Trophoblast cell (in vitro differentiated cells and primary cell): ENCODE results near the gene NEUROD2.

ENCODE experiments used
- DNase-seq, 2 donors: peaks; one replicate each; pipeline ENCODE4 v3.0.0-alpha.2; 2016
- H2AFZ ChIP-seq: 2 replicates; pipeline ENCODE4 v1.6.1; 2013; ENCODE audit warnings: low read length, moderate library complexity, mild to moderate bottlenecking; ENCODE audit not compliant: insufficient read depth, poor library complexity
- H2AK5ac ChIP-seq: 2 replicates; pipeline ENCODE4 v1.6.1; 2013; ENCODE audit warnings: mild to moderate bottlenecking, low read length
- H2BK120ac ChIP-seq: 2 replicates; pipeline ENCODE4 v1.6.1; 2013; ENCODE audit warnings: low read length, mild to moderate bottlenecking, moderate library complexity; ENCODE audit not compliant: insufficient read depth, poor library complexity
- H2BK12ac ChIP-seq: 2 replicates; pipeline ENCODE4 v1.6.1; 2013; ENCODE audit warnings: mild to moderate bottlenecking, low read length, moderate library complexity
- H2BK5ac ChIP-seq: 2 replicates; pipeline ENCODE4 v1.6.1; 2013; ENCODE audit warnings: low read length, low read depth, moderate library complexity, mild to moderate bottlenecking; ENCODE audit not compliant: poor library complexity
- H3K14ac ChIP-seq: 2 replicates; pipeline ENCODE4 v1.6.1; 2013; ENCODE audit warnings: mild to moderate bottlenecking, low read length
- H3K18ac ChIP-seq: 2 replicates; pipeline ENCODE4 v1.6.1; 2013; ENCODE audit warnings: mild to moderate bottlenecking, low read length
- H3K23ac ChIP-seq: 2 replicates; pipeline ENCODE4 v1.6.1; 2013; ENCODE audit warnings: low read length
- H3K27ac ChIP-seq: 2 replicates; pipeline ENCODE4 v1.5.1; 2013; ENCODE audit warnings: low read depth, mild to moderate bottlenecking, inconsistent platforms, low read length, moderate library complexity
- H3K27me3 ChIP-seq: 2 replicates; pipeline ENCODE4 v1.6.1; 2013; ENCODE audit warnings: inconsistent platforms, mild to moderate bottlenecking, low read length, moderate library complexity; ENCODE audit not compliant: insufficient read depth
- H3K36me3 ChIP-seq, 2 experiments: 1 replicate in 1 of 2; 2 replicates in 1 of 2; pipeline ENCODE4 v1.6.1; 2013; ENCODE audit warnings: low read length in 2 of 2, mild to moderate bottlenecking in 2 of 2, moderate library complexity in 1 of 2; ENCODE audit not compliant: insufficient read depth in 2 of 2, control insufficient read depth in 1 of 2
- H3K4ac ChIP-seq: 2 replicates; pipeline ENCODE4 v1.6.1; 2013; ENCODE audit warnings: low read depth, mild to moderate bottlenecking, low read length, moderate library complexity
- H3K4me1 ChIP-seq, 2 experiments: 1 replicate in 1 of 2; 2 replicates in 1 of 2; pipeline ENCODE4 v1.6.1; 2013; ENCODE audit warnings: low read length in 2 of 2, mild to moderate bottlenecking in 2 of 2, moderate library complexity in 1 of 2; ENCODE audit not compliant: insufficient read depth in 2 of 2, control insufficient read depth in 1 of 2
- H3K4me2 ChIP-seq: 2 replicates; pipeline ENCODE4 v1.6.1; 2013; ENCODE audit warnings: inconsistent platforms, mild to moderate bottlenecking, low read length, moderate library complexity
- H3K4me3 ChIP-seq: 2 replicates; pipeline ENCODE4 v1.5.1; 2013; ENCODE audit warnings: mild to moderate bottlenecking, low read depth, low read length, inconsistent platforms
- H3K79me1 ChIP-seq: one replicate; pipeline ENCODE4 v1.6.1; 2013; ENCODE audit warnings: low read length
- H3K79me2 ChIP-seq: 2 replicates; pipeline ENCODE4 v1.6.1; 2013; ENCODE audit warnings: low read length, mild to moderate bottlenecking; ENCODE audit not compliant: control insufficient read depth, insufficient read depth, poor library complexity
- H3K9ac ChIP-seq: 2 replicates; pipeline ENCODE4 v1.6.1; 2013; ENCODE audit warnings: mild to moderate bottlenecking, low read length
- H3K9me3 ChIP-seq: 2 replicates; pipeline ENCODE4 v1.6.1; 2013; ENCODE audit warnings: low read depth, mild to moderate bottlenecking, control low read depth, inconsistent platforms, low read length; ENCODE audit not compliant: insufficient read depth
- H4K12ac ChIP-seq: 2 replicates; pipeline ENCODE4 v1.6.1; 2013; ENCODE audit warnings: low read depth, mild to moderate bottlenecking, low read length, moderate library complexity
- H4K8ac ChIP-seq: 2 replicates; pipeline ENCODE4 v1.6.1; 2013; ENCODE audit warnings: low read depth, mild to moderate bottlenecking, low read length, moderate library complexity
- H4K91ac ChIP-seq: one replicate; pipeline ENCODE4 v1.6.1; 2013; ENCODE audit warnings: low read depth, mild to moderate bottlenecking, low read length, moderate library complexity
- WGBS: extraction: QIAGEN DNeasy Blood & Tissue Kit; methylation state at CpG from one replicate; pipeline ENCODE4 v1.1.7; 2013; ENCODE audit warnings: missing lambda C conversion rate; ENCODE audit not compliant: insufficient read length, insufficient coverage; ENCODE audit errors: extremely low coverage; 5-methylcytosine and 5-hydroxymethylcytosine counted together

NEUROD2 gene

DNA sequence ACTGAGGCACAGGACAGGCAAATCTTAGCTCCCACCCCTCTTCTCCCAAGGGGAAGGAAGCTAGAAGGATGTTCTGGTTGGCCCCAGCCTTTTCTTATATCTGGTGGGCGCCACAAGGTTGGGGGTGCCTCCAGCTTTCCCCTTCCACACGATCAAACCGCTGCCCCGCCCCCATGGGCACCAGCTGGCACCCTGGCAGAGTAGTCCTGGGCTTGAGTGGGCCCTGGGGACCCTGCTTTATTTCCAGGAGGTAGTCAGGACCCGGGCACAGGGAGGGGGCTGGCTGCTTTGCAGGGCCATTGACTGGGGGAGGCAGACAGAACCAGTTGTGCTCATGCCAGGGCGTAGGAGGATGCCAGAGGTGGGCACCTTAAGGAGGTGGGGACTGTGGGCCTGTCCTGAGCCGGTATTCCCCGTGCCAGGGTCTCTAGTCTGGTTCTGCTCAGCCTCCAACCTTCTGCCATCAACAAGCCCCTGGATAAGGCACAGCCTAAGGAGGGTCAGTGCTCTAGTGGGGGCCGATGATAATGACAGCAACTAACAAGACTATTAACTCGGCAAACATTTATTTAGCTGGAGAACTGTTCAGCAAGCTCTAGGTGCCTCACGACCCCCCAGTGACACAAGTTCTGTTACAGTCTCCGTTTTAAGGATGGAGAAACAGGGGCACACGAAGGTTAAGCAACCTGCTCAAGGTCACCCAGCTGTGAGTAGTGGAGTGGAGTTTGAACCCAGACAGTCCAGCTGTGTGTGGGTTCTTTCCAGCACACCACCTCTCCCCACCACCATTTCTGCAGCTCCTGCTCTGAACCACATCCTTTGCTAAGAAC lies 11.5 kb upstream of the NEUROD2 start:
- no peak overlapping the region for H3K4me2 ChIP-seq
- peaks cover 43% of the 10 kb centered on the region for H3K27me3 ChIP-seq
- H3K14ac ChIP-seq = no peak overlapping the region

GRCh38 chr17:39618246-39618913 lies 10.7 kb upstream of the NEUROD2 start:
- H4K8ac ChIP-seq = no peak overlapping the region
- H3K79me1 ChIP-seq = no peaks in the 10 kb centered on the region
- H2BK12ac ChIP-seq = no peak overlapping the region
- H3K9me3 ChIP-seq = peaks cover 6% of the 10 kb centered on the region
- H4K12ac ChIP-seq = no peak overlapping the region
- H3K4me1 ChIP-seq = peaks cover 2 to 3% of the 10 kb centered on the region in 2 experiments
- H3K9ac ChIP-seq = no peak overlapping the region
- peaks cover 47% of the 10 kb centered on the region for H3K27me3 ChIP-seq
- no peak overlapping the region for H4K91ac ChIP-seq
- H2BK5ac ChIP-seq = no peak overlapping the region
- no peaks in the 10 kb centered on the region for H3K79me2 ChIP-seq
- H2AK5ac ChIP-seq = no peak overlapping the region
- H3K4me2 ChIP-seq = peak overlapping the region; percentile 76
- H3K36me3 ChIP-seq = no peaks in the 10 kb centered on the region
- H3K4me3 ChIP-seq = no peak overlapping the region
- H2AFZ ChIP-seq = no peak overlapping the region
- no CpG with 5 or more reads among the region's 33 CpGs for WGBS
- H3K23ac ChIP-seq = no peak overlapping the region
- DNase-seq = peak in 1 of 2 donors; percentile 24
- H2BK120ac ChIP-seq = no peak overlapping the region
- H3K18ac ChIP-seq = no peak overlapping the region
- no peak overlapping the region for H3K14ac ChIP-seq
- no peak overlapping the region for H3K27ac ChIP-seq
- no peak overlapping the region for H3K4ac ChIP-seq

More for the DNA sequence above, 11.5 kb upstream of the NEUROD2 start:
- Histone ChIP-seq H4K12ac (no peak overlapping the region), H3K9me3 (peaks cover 3% of the 10 kb centered on the region), H2AFZ (no peak overlapping the region), H3K4me3 (no peak overlapping the region), H4K8ac (no peak overlapping the region), H3K9ac (no peak overlapping the region), H3K18ac (no peak overlapping the region), H2AK5ac (no peak overlapping the region), H4K91ac (no peak overlapping the region), H3K4me1 (peaks cover 2 to 3% of the 10 kb centered on the region in 2 experiments), H3K36me3 (no peaks in the 10 kb centered on the region), H3K79me2 (no peaks in the 10 kb centered on the region), H2BK5ac (no peak overlapping the region), H2BK120ac (no peak overlapping the region), H3K79me1 (no peaks in the 10 kb centered on the region), H3K27ac (no peak overlapping the region), H3K4ac (no peak overlapping the region), H3K23ac (no peak overlapping the region), H2BK12ac (no peak overlapping the region)
- no CpG with 5 or more reads among the region's 13 CpGs for WGBS
- no peak for DNase-seq

DNA sequence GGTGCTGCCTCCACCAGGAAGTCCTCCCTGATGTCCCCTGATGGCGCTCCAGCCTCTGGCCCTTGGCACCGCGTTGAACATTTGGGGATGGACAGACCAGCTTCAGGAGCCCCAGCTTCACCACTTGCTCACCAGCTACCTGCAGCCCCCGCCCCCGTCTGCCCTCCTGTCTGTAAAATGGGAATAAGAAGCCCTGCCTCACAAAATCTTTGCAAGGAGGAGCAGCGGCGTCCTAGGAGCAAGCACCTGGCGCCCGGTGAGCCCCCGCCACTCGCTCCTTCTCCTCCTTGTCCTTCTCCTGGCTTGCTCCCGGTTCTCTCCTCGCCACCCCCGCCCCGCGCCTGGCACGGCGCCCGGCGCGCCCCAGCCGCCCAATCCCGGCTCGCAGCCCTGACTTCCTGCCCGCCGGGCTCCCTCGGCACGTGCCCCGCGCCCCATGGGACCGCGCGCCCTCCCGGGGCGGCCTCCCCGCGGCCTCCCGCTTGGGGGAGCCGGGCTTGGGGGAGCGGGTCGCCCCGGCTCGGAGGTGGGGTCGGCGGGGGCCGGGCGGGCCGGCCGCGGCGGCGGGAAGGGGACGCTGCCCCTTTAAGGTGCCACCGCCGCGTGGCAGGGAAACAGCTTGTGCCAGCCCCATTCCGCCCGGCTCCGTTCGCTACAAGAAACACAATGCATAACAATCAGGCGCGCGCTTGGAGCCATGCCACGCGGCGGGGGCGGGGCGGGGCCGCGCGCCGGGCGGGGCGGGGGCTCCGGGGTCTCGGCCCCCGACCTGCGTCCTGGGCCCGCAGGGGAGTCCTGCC lies 9.9 kb upstream of the NEUROD2 start:
- no peaks in the 10 kb centered on the region for H3K36me3 ChIP-seq
- no peak overlapping the region for H4K8ac ChIP-seq

GRCh38 chr17:39617100-39617445 lies 9.4 kb upstream of the NEUROD2 start:
- H2AK5ac ChIP-seq = no peak overlapping the region
- H3K9me3 ChIP-seq = peaks cover 6% of the 10 kb centered on the region
- peaks cover 2 to 3% of the 10 kb centered on the region in 2 experiments for H3K4me1 ChIP-seq
- H2BK5ac ChIP-seq = no peak overlapping the region
- no peak overlapping the region for H3K4ac ChIP-seq
- H3K18ac ChIP-seq = no peak overlapping the region
- WGBS = no CpG with 5 or more reads among the region's 3 CpGs
- no peak overlapping the region for H3K23ac ChIP-seq
- H2BK12ac ChIP-seq = no peak overlapping the region
- H3K79me2 ChIP-seq = no peaks in the 10 kb centered on the region
- no peaks in the 10 kb centered on the region for H3K36me3 ChIP-seq
- H3K27ac ChIP-seq = no peak overlapping the region
- no peak overlapping the region for H3K4me2 ChIP-seq
- H4K12ac ChIP-seq = no peak overlapping the region
- peaks cover 47% of the 10 kb centered on the region for H3K27me3 ChIP-seq
- no peak overlapping the region for H2BK120ac ChIP-seq
- H3K14ac ChIP-seq = no peak overlapping the region
- peak overlapping the region; percentile 50 for H3K4me3 ChIP-seq
- no peaks in the 10 kb centered on the region for H3K79me1 ChIP-seq
- H4K8ac ChIP-seq = no peak overlapping the region
- no peak overlapping the region for H3K9ac ChIP-seq
- DNase-seq = no peak
- H2AFZ ChIP-seq = no peak overlapping the region
- H4K91ac ChIP-seq = no peak overlapping the region

More for the DNA sequence above, 9.9 kb upstream of the NEUROD2 start:
- Histone ChIP-seq H3K79me2 (no peaks in the 10 kb centered on the region), H2BK5ac (no peak overlapping the region), H3K4me3 (peak overlapping the region; percentile 39), H3K79me1 (no peaks in the 10 kb centered on the region), H4K12ac (no peak overlapping the region), H3K27me3 (peaks cover 47% of the 10 kb centered on the region), H3K9ac (no peak overlapping the region), H3K4me2 (peak overlapping the region; percentile 76), H2BK120ac (no peak overlapping the region), H3K27ac (no peak overlapping the region), H2BK12ac (no peak overlapping the region), H2AK5ac (no peak overlapping the region), H4K91ac (no peak overlapping the region), H3K23ac (no peak overlapping the region), H3K4me1 (peaks cover 2 to 3% of the 10 kb centered on the region in 2 experiments), H3K14ac (no peak overlapping the region), H3K18ac (no peak overlapping the region), H2AFZ (no peak overlapping the region), H3K4ac (no peak overlapping the region), H3K9me3 (peaks cover 6% of the 10 kb centered on the region)
- WGBS = no CpG with 5 or more reads among the region's 79 CpGs
- peak in 1 of 2 donors; percentile 36 for DNase-seq
